ENCODE results near the gene ARL6IP6.
"Not testable (repeated sequence)": the region's sequence is repeated elsewhere in the genome, so short reads cannot be mapped to it uniquely, and the experiment has no call there.

Gene ARL6IP6

GRCh38 chr2:152722639-152723038 is 4.2 kb downstream of the ARL6IP6 start:
- not testable (repeated sequence) for DNase-seq (ENCODE audit: low read depth)

GRCh38 chr2:152723918-152724317 is 5.5 kb downstream of the ARL6IP6 start:
- DNase-seq (ENCODE audit: low read depth): no peak

GRCh38 chr2:152729844-152730243 is 11.4 kb downstream of the ARL6IP6 start:
- DNase-seq (ENCODE audit: low read depth): no peak

GRCh38 chr2:152730591-152731333 is 12.3 kb downstream of the ARL6IP6 start:
- DNase-seq (ENCODE audit: low read depth): no peak

- not testable (repeated sequence) for DNase-seq (ENCODE audit: low read depth)
These were observed 19.1 kb downstream of the ARL6IP6 start for GRCh38 chr2:152737509-152737908.

- DNase-seq (ENCODE audit: low read depth): no peak
These were observed 20.0 kb downstream of the ARL6IP6 start for GRCh38 chr2:152738438-152738837.

GRCh38 chr2:152739705-152740104 is 21.3 kb downstream of the ARL6IP6 start:
- not testable (repeated sequence) for DNase-seq (ENCODE audit: low read depth)

GRCh38 chr2:152740743-152741328 is 22.4 kb downstream of the ARL6IP6 start:
- peak; percentile 58 for DNase-seq (ENCODE audit: low read depth)

GRCh38 chr2:152743002-152743401 is 24.6 kb downstream of the ARL6IP6 start:
- DNase-seq (ENCODE audit: low read depth): no peak

- not testable (repeated sequence) for DNase-seq (ENCODE audit: low read depth)
These were observed 29.3 kb downstream of the ARL6IP6 start for GRCh38 chr2:152747751-152748150.

- DNase-seq (ENCODE audit: low read depth): no peak
These were observed 36.6 kb downstream of the ARL6IP6 start for GRCh38 chr2:152755029-152755428.

GRCh38 chr2:152759290-152760072 is 41.1 kb downstream of the ARL6IP6 start:
- DNase-seq (ENCODE audit: low read depth): no peak

- DNase-seq (ENCODE audit: low read depth): no peak
These were observed 42.8 kb downstream of the ARL6IP6 start for GRCh38 chr2:152761214-152761613.

- DNase-seq (ENCODE audit: low read depth): peak; percentile 94
These were observed 43.8 kb downstream of the ARL6IP6 start for GRCh38 chr2:152762202-152762601.

GRCh38 chr2:152763208-152763607 is 44.8 kb downstream of the ARL6IP6 start:
- not testable (repeated sequence) for DNase-seq (ENCODE audit: low read depth)

GRCh38 chr2:152763651-152764050 is 45.2 kb downstream of the ARL6IP6 start:
- no peak for DNase-seq (ENCODE audit: low read depth)

- no peak for DNase-seq (ENCODE audit: low read depth)
These were observed 48.5 kb downstream of the ARL6IP6 start for GRCh38 chr2:152766928-152767327.

GRCh38 chr2:152781175-152781574 is 62.8 kb downstream of the ARL6IP6 start:
- DNase-seq (ENCODE audit: low read depth): no peak

- DNase-seq (ENCODE audit: low read depth): no peak
These were observed 63.8 kb downstream of the ARL6IP6 start for GRCh38 chr2:152782171-152782570.

- no peak for DNase-seq (ENCODE audit: low read depth)
These were observed 72.5 kb downstream of the ARL6IP6 start for GRCh38 chr2:152790883-152791282.

GRCh38 chr2:152791979-152792378 is 73.6 kb downstream of the ARL6IP6 start:
- DNase-seq (ENCODE audit: low read depth): no peak

- DNase-seq (ENCODE audit: low read depth): no peak
These were observed 74.6 kb downstream of the ARL6IP6 start for GRCh38 chr2:152792974-152793373.

GRCh38 chr2:152796941-152797340 is 78.5 kb downstream of the ARL6IP6 start:
- DNase-seq (ENCODE audit: low read depth): no peak

All from HS-5 (cell line).